ENCODE measurements around the gene CNOT1.
"Not testable (repeated sequence)": the region's sequence is repeated elsewhere in the genome, so short reads cannot be mapped to it uniquely, and the experiment has no call there.

The CNOT1 gene

DNA sequence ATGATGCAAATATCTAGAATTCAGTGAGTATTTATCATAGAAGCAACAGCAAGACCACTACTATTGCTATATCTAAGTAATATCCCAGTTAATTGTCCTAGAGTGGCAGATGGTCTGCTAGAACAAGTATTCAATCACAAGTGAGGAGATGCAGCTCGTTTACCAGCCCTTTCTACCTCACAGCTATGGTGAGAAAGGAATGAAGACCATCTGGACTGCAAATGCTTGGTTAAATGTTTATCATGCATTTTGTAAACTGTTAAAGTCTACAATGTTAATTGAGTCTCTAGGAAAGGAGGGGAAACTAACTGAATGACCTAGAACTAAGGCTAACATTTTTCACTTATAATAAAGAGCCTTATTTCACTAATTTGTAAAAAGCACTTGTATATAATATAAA lies 52.5 kb downstream of the CNOT1 start:
- peaks cover 86% of the 10 kb centered on the region for H3K36me3 Mint-ChIP-seq (ENCODE audit: low read depth)
- no peak overlapping the region for H3K27ac Mint-ChIP-seq
- H3K4me3 Mint-ChIP-seq: no peak overlapping the region

GRCh38 chr16:58574895-58575294 lies 54.7 kb downstream of the CNOT1 start:
- Mint-ChIP-seq H3K4me3 (no peak overlapping the region), H3K36me3 (ENCODE audit: low read depth) (peaks cover 91% of the 10 kb centered on the region), H3K4me1 (no peaks in the 10 kb centered on the region), H3K27me3 (ENCODE audit: low read depth, poor library complexity) (peaks cover 3% of the 10 kb centered on the region), H3K27ac (no peak overlapping the region), H3K9me3 (no peaks in the 10 kb centered on the region)
- TF ChIP-seq, protein P1, sequence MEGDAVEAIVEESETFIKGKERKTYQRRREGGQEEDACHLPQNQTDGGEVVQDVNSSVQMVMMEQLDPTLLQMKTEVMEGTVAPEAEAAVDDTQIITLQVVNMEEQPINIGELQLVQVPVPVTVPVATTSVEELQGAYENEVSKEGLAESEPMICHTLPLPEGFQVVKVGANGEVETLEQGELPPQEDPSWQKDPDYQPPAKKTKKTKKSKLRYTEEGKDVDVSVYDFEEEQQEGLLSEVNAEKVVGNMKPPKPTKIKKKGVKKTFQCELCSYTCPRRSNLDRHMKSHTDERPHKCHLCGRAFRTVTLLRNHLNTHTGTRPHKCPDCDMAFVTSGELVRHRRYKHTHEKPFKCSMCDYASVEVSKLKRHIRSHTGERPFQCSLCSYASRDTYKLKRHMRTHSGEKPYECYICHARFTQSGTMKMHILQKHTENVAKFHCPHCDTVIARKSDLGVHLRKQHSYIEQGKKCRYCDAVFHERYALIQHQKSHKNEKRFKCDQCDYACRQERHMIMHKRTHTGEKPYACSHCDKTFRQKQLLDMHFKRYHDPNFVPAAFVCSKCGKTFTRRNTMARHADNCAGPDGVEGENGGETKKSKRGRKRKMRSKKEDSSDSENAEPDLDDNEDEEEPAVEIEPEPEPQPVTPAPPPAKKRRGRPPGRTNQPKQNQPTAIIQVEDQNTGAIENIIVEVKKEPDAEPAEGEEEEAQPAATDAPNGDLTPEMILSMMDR (IDR thresholded peaks at IDR 0.05): no peak
- no peak for DNase-seq

More for the DNA sequence above, 52.5 kb downstream of the CNOT1 start:
- Mint-ChIP-seq H3K4me1 (no peaks in the 10 kb centered on the region), H3K9me3 (no peaks in the 10 kb centered on the region), H3K27me3 (ENCODE audit: low read depth, poor library complexity) (peaks cover under 1% of the 10 kb centered on the region)
- DNase-seq: no peak
- TF ChIP-seq, protein P1 (IDR thresholded peaks at IDR 0.05): no peak

GRCh38 chr16:58565697-58566096 lies 63.9 kb downstream of the CNOT1 start:
- H3K4me1 Mint-ChIP-seq: peaks cover 15% of the 10 kb centered on the region
- H3K27me3 Mint-ChIP-seq (ENCODE audit: low read depth, poor library complexity); H3K4me3 Mint-ChIP-seq; H3K9me3 Mint-ChIP-seq; DNase-seq; H3K27ac Mint-ChIP-seq: not testable (repeated sequence)
- H3K36me3 Mint-ChIP-seq (ENCODE audit: low read depth): peaks cover 72% of the 10 kb centered on the region

DNA sequence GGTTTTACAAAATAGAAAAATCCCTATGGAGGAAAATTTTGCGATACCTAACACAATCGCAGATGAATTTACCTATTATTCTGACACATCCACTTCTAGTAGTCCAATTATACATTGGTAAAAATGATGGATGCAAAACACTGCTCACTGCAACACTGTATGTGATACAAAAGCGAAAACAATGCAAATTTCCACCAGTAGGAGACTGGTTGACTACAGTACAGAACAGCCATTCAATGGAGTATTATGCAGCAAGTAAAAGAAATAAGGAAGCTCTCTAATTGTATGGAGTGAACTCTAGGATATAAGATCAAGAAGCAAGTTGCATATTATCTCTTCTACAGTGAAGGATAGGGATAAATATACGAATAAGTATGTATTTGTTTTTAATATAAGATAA lies 65.9 kb downstream of the CNOT1 start:
- Mint-ChIP-seq H3K4me1 (peaks cover 8% of the 10 kb centered on the region), H3K4me3 (no peak overlapping the region), H3K36me3 (ENCODE audit: low read depth) (peaks cover 58% of the 10 kb centered on the region), H3K27ac (no peak overlapping the region), H3K27me3 (ENCODE audit: low read depth, poor library complexity) (no peaks in the 10 kb centered on the region), H3K9me3 (no peaks in the 10 kb centered on the region)
- DNase-seq: no peak
- TF ChIP-seq, protein P1 (IDR thresholded peaks at IDR 0.05): no peak

DNA sequence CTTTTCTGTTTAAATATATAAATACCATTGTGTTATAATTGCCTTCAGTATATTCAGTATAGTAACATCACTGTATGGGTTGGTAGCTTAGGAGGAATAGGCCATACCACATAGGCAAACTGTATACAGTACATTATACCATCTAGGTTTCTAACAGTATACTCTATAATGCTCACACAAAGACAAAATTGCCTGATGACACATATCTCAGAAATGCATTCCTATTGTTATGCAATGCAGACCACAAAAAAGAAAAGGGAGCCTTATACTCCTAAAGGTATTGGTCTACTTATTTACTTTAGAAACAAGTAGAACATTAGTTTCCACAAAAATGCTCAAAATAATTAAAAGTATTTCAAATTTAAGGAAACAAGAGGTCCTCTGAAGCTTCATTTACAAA lies 66.4 kb downstream of the CNOT1 start:
- no peak for DNase-seq
- TF ChIP-seq, protein P1 (IDR thresholded peaks at IDR 0.05): no peak

DNA sequence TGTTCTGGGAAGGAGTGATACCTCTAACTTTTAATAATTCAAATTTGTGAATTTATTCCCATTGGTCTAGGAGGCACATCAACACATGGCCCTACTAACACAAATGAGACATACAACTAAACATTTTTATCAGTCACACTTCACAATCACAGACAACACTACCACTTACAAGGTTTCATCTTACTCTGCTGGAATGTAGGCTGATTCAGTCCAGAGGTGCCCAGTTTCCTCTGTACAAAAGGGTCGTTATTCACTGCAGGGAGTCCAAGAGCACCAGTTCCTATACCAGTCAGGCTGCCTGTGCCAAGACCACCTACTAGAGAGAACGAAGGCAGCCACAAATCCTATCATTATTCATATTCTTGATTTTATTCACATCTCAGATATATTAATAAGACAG lies 72.9 kb downstream of the CNOT1 start:
- Mint-ChIP-seq H3K27me3 (ENCODE audit: low read depth, poor library complexity) (no peaks in the 10 kb centered on the region), H3K4me3 (no peak overlapping the region), H3K9me3 (no peaks in the 10 kb centered on the region), H3K27ac (no peak overlapping the region), H3K4me1 (no peaks in the 10 kb centered on the region), H3K36me3 (ENCODE audit: low read depth) (peaks cover 48% of the 10 kb centered on the region)
- no peak for DNase-seq
- TF ChIP-seq, protein P1 (IDR thresholded peaks at IDR 0.05): no peak

More for the DNA sequence above, 66.4 kb downstream of the CNOT1 start:
- H3K4me3 Mint-ChIP-seq: no peak overlapping the region
- no peaks in the 10 kb centered on the region for H3K9me3 Mint-ChIP-seq
- H3K27me3 Mint-ChIP-seq (ENCODE audit: low read depth, poor library complexity): no peaks in the 10 kb centered on the region
- peaks cover 5% of the 10 kb centered on the region for H3K4me1 Mint-ChIP-seq
- H3K36me3 Mint-ChIP-seq (ENCODE audit: low read depth): peaks cover 59% of the 10 kb centered on the region
- no peak overlapping the region for H3K27ac Mint-ChIP-seq

Measured in nephron progenitor cell (in vitro differentiated cells).